B cell (primary cell): ENCODE results near the gene PLCG1. TPM values are rescaled to one million over a fixed set of nuclear protein-coding genes. Genes with fewer than 3 reads are reported as not detected.

Experiments
- ATAC-seq: fragments of 200-7000 bp; cut with Tn5 transposase; one replicate; pipeline ENCODE4 v1.10.0; 2021; ENCODE audit warnings: low read depth, mild to moderate bottlenecking, moderate number of reproducible peaks, moderate library complexity
- CTCF ChIA-PET: fragments of 350-600 bp; sonication (Branson Sonifier 250); formaldehyde crosslinking; loops from one replicate; lab custom pipeline; 2021; ENCODE audit warnings: antibody characterized with exemption, inconsistent platforms; lab: Charles Lee
- POLR2A ChIA-PET: fragments of 350-600 bp; sonication (Branson Sonifier 250); formaldehyde crosslinking; loops from one replicate; lab custom pipeline; 2021; ENCODE audit warnings: antibody characterized with exemption; lab: Charles Lee
- DNase-seq: peaks from one replicate; pipeline ENCODE4 v3.0.0; 2013
- H2AFZ ChIP-seq: 2 replicates; pipeline ENCODE4 v1.6.1; 2012; ENCODE audit warnings: mild to moderate bottlenecking, low read depth, low read length; ENCODE audit not compliant: insufficient read depth, poor library complexity, severe bottlenecking
- H3K27ac ChIP-seq, 2 donors: 1 replicate in 1 of 2; 2 replicates in 1 of 2; pipeline ENCODE4 v1.5.1; 2012 to 2013; ENCODE audit warnings: low read length in 2 of 2, mild to moderate bottlenecking in 2 of 2, moderate library complexity in 1 of 2
- H3K27me3 ChIP-seq, 4 experiments: fragments of 200-600 bp in 1 of 4; sonication (generic) in 1 of 4; replicated peaks in 1 of 4; 1 replicate in 2 of 4; 2 replicates in 2 of 4; pipeline versions ENCODE4 v1.6.1 to v1.7.0; 2013 to 2016; ENCODE audit warnings: low read length in 3 of 4, mild to moderate bottlenecking in 2 of 4, mixed read lengths in 1 of 4, moderate library complexity in 1 of 4; ENCODE audit not compliant: insufficient read depth in 4 of 4, control insufficient read depth in 3 of 4; ENCODE audit errors: control extremely low read depth in 1 of 4
- H3K36me3 ChIP-seq, 2 experiments: replicated peaks in 1 of 2; 1 replicate in 1 of 2; 2 replicates in 1 of 2; pipeline versions ENCODE4 v1.6.1 to v1.7.1; 2013; ENCODE audit warnings: low read length in 1 of 2; ENCODE audit not compliant: insufficient read depth in 2 of 2, control insufficient read depth in 1 of 2; ENCODE audit errors: control extremely low read depth in 1 of 2, extremely low read depth in 1 of 2
- H3K4me1 ChIP-seq, 2 donors: fragments of 200-600 bp in 1 of 2; sonication (generic) in 1 of 2; 1 replicate in 1 of 2; 2 replicates in 1 of 2; pipeline versions ENCODE4 v1.5.1 to v1.6.1; 2013 to 2017; ENCODE audit warnings: low read length in 2 of 2; ENCODE audit not compliant: control insufficient read depth in 2 of 2, insufficient read depth in 2 of 2
- H3K4me2 ChIP-seq: replicated peaks from 2 replicates; pipeline ENCODE3; 2012; ENCODE audit warnings: mild to moderate bottlenecking, low read depth, low read length; ENCODE audit not compliant: poor library complexity, severe bottlenecking
- H3K4me3 ChIP-seq, 5 experiments: fragments of 200-600 bp in 1 of 5; sonication (generic) in 1 of 5; 1 replicate in 3 of 5; 2 replicates in 2 of 5; pipeline versions ENCODE4 v1.5.1 to v1.7.0; 2011 to 2016; ENCODE audit warnings: low read length in 4 of 5, mild to moderate bottlenecking in 4 of 5, low read depth in 2 of 5, control low read depth in 1 of 5, moderate library complexity in 1 of 5; ENCODE audit not compliant: insufficient read depth in 1 of 5; ENCODE audit errors: control extremely low read depth in 1 of 5, extremely low read depth in 1 of 5
- H3K79me2 ChIP-seq: fragments of 200-600 bp; sonication (generic); one replicate; pipeline ENCODE4 v1.6.0; 2016; ENCODE audit warnings: low read length; ENCODE audit not compliant: control insufficient read depth, insufficient read depth
- H3K9ac ChIP-seq: fragments of 200-600 bp; sonication (generic); 2 replicates; pipeline ENCODE4 v1.6.1; 2017; ENCODE audit warnings: mild to moderate bottlenecking, low read length, moderate library complexity
- H3K9me3 ChIP-seq, 3 donors: one replicate each; pipeline versions ENCODE4 v1.6.1 to v1.7.1; 2013; ENCODE audit warnings: low read length in 2 of 3; ENCODE audit not compliant: control insufficient read depth in 2 of 3, insufficient read depth in 1 of 3; ENCODE audit errors: control extremely low read depth in 1 of 3
- H4K20me1 ChIP-seq: 2 replicates; pipeline ENCODE4 v1.6.0; 2012; ENCODE audit warnings: mild to moderate bottlenecking, low read length; ENCODE audit not compliant: insufficient read depth, control insufficient read depth, poor library complexity, severe bottlenecking
- H3K27ac Mint-ChIP-seq: one replicate; pipeline ENCODE4 v1.8.0; 2021; ENCODE audit warnings: mixed read lengths
- H3K27me3 Mint-ChIP-seq: one replicate; pipeline ENCODE4 v1.8.0; 2021; ENCODE audit warnings: mixed read lengths
- H3K4me1 Mint-ChIP-seq: one replicate; pipeline ENCODE4 v1.8.0; 2021; ENCODE audit warnings: mixed read lengths
- H3K4me3 Mint-ChIP-seq: one replicate; pipeline ENCODE4 v1.8.0; 2021; ENCODE audit warnings: mixed read lengths
- H3K9me3 Mint-ChIP-seq: one replicate; pipeline ENCODE4 v1.8.0; 2022; ENCODE audit warnings: mixed read lengths; ENCODE audit not compliant: insufficient read depth
- EZH2 ChIP-seq: IDR thresholded peaks from 2 replicates; pipeline ENCODE4 v1.6.1; 2012; ENCODE audit warnings: borderline replicate concordance, low read depth, mild to moderate bottlenecking, moderate library complexity, low read length; ENCODE audit not compliant: insufficient read depth, poor library complexity, severe bottlenecking
- WGBS: methylation state at CpG from one replicate; pipeline ENCODE4 v1.1.5; 2013; ENCODE audit warnings: missing lambda C conversion rate; ENCODE audit not compliant: insufficient coverage; 5-methylcytosine and 5-hydroxymethylcytosine counted together
- intact Hi-C: fragments of 100-400 bp; cut with micrococcal nuclease; formaldehyde crosslinking; loops from one replicate; pipeline ENCODE4 v1.10.0; 2022
- polyA plus RNA-seq: library from polyadenylated mRNA; depleted of rRNA; stranded (reverse); fragments of >200 nt; gene quantifications from 2 replicates; pipeline ENCODE4 v1.2.3, GENCODE V29; 2012
- total RNA-seq, 2 donors: library from RNA; stranded (reverse); fragments of 120-200 nt in 1 of 2; gene quantifications; 1 replicate in 1 of 2; 2 replicates in 1 of 2; pipeline versions ENCODE4 v1.2.3 to v1.2.4, GENCODE V29; 2013 to 2022
- TF ChIP-seq, protein P1 (sequence below): fragments of 200-600 bp; IDR thresholded peaks from one replicate; pipeline ENCODE4 v1.8.0; 2022; ENCODE audit warnings: antibody characterized with exemption, mild to moderate bottlenecking

PLCG1 gene
- total and polyA plus RNA-seq, 2 donors (not counting 1 experiment from before 2014, with no cell fraction given), result 98.7 to 101 TPM

DNA sequence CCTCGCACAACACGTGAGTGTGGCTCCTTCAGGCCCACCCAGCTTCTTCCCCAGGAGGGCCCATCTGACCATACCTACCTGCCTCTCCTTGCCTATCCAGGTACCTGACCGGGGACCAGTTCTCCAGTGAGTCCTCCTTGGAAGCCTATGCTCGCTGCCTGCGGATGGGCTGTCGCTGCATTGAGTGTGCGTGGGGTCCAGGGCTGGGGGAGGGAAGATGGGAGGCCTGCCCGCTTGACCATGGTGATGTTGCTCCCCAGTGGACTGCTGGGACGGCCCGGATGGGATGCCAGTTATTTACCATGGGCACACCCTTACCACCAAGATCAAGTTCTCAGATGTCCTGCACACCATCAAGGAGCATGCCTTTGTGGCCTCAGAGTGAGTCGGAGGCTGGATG is 26.5 kb downstream of the PLCG1 start:
- Histone ChIP-seq H3K9ac (no peak overlapping the region), H3K9me3 (no peaks in the 10 kb centered on the region), H3K4me2 (no peak overlapping the region), H3K4me3 (no peak overlapping the region), H3K4me1 (peaks cover 6 to 24% of the 10 kb centered on the region in 2 donors), H2AFZ (no peak overlapping the region), H3K79me2 (peaks cover 22% of the 10 kb centered on the region), H3K27me3 (peaks cover 0 to 9% (median under 1%) of the 10 kb centered on the region in 4 experiments), H3K36me3 (peaks cover 0 to 78% of the 10 kb centered on the region in 2 experiments), H3K27ac (no peak overlapping the region), H4K20me1 (peaks cover 22% of the 10 kb centered on the region)
- intact Hi-C loops, result no loop called here
- ChIA-PET CTCF (interaction anchor here (7.3 kb wide), 1 partner anchor 8 kb away, joined by 64 read pairs; no protein-coding TSS in a partner anchor), POLR2A (no interaction called here)
- TF ChIP-seq, protein P1, sequence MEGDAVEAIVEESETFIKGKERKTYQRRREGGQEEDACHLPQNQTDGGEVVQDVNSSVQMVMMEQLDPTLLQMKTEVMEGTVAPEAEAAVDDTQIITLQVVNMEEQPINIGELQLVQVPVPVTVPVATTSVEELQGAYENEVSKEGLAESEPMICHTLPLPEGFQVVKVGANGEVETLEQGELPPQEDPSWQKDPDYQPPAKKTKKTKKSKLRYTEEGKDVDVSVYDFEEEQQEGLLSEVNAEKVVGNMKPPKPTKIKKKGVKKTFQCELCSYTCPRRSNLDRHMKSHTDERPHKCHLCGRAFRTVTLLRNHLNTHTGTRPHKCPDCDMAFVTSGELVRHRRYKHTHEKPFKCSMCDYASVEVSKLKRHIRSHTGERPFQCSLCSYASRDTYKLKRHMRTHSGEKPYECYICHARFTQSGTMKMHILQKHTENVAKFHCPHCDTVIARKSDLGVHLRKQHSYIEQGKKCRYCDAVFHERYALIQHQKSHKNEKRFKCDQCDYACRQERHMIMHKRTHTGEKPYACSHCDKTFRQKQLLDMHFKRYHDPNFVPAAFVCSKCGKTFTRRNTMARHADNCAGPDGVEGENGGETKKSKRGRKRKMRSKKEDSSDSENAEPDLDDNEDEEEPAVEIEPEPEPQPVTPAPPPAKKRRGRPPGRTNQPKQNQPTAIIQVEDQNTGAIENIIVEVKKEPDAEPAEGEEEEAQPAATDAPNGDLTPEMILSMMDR, result no peak
- no peak for TF ChIP-seq EZH2
- H3K4me1 Mint-ChIP-seq, result peaks cover 21% of the 10 kb centered on the region
- DNase-seq (no peak), ATAC-seq (no peak)
- no peaks in the 10 kb centered on the region for H3K9me3 Mint-ChIP-seq
- no peak overlapping the region for H3K27ac Mint-ChIP-seq
- no peak overlapping the region for H3K4me3 Mint-ChIP-seq
- 92% methylated on average over 10 of the region's 11 CpGs for WGBS
- H3K27me3 Mint-ChIP-seq, result no peaks in the 10 kb centered on the region

DNA sequence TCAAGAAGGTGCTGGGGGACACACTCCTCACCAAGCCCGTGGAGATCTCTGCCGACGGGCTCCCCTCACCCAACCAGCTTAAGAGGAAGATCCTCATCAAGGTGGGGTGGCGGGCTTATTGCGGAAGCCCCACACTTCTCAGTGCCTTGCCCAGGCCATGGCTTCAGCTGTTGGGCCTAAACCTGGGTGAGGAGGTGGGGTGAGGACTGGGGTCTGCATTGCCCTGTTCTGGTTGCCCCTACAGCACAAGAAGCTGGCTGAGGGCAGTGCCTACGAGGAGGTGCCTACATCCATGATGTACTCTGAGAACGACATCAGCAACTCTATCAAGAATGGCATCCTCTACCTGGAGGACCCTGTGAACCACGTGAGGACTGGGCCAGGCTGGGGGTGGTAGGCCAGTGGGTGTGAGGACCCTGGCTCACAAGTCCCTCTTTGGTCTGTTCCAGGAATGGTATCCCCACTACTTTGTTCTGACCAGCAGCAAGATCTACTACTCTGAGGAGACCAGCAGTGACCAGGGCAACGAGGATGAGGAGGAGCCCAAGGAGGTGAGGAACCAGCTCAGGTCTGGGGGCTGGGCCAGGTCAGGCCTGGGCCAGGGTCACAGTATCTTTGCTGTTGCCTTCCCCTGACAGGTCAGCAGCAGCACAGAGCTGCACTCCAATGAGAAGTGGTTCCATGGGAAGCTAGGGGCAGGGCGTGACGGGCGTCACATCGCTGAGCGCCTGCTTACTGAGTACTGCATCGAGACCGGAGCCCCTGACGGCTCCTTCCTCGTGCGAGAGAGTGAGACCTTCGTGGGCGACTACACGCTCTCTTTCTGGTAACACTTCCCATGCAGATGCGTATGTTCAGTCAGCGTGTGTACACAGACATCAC is 27.9 kb downstream of the PLCG1 start:
- WGBS, result 89% methylated on average over 22 of the region's 24 CpGs
- Mint-ChIP-seq H3K27ac (no peak overlapping the region), H3K4me3 (no peak overlapping the region), H3K4me1 (peaks cover 12% of the 10 kb centered on the region), H3K27me3 (no peaks in the 10 kb centered on the region), H3K9me3 (no peaks in the 10 kb centered on the region)
- ChIA-PET POLR2A (interaction anchor here (0.7 kb wide), 1 partner anchor 27 kb away, joined by 3 read pairs; no protein-coding TSS in a partner anchor), CTCF (interaction anchor here (1.4 kb wide), 1 partner anchor 8 kb away, joined by 6 read pairs; no protein-coding TSS in a partner anchor)
- no peak for TF ChIP-seq EZH2
- TF ChIP-seq, protein P1, result no peak
- H3K9me3 ChIP-seq, result no peaks in the 10 kb centered on the region
- H3K79me2 ChIP-seq, result peaks cover 12% of the 10 kb centered on the region
- no peak overlapping the region for H3K27ac ChIP-seq
- intact Hi-C loops, result no loop called here
- peaks cover 0 to 83% of the 10 kb centered on the region in 2 experiments for H3K36me3 ChIP-seq
- H3K4me1 ChIP-seq, result peaks cover 6 to 13% of the 10 kb centered on the region in 2 donors
- ATAC-seq, result no peak
- no peak overlapping the region for H2AFZ ChIP-seq
- DNase-seq, result no peak
- no peak overlapping the region for H3K4me2 ChIP-seq
- H3K9ac ChIP-seq, result no peak overlapping the region
- peaks cover 22% of the 10 kb centered on the region for H4K20me1 ChIP-seq
- H3K27me3 ChIP-seq, result peaks cover 0 to 9% (median under 1%) of the 10 kb centered on the region in 4 experiments
- H3K4me3 ChIP-seq, result no peak overlapping the region
